ENCODE results near the gene MCIDAS. TPM values are rescaled to one million over a fixed set of nuclear protein-coding genes. Genes with fewer than 3 reads are reported as not detected.

The MCIDAS gene
- total and polyA plus RNA-seq, 2 of the 13 experiments (the other 11 are each of a cell fraction or from before 2014, with no cell fraction given), result not detected

DNA sequence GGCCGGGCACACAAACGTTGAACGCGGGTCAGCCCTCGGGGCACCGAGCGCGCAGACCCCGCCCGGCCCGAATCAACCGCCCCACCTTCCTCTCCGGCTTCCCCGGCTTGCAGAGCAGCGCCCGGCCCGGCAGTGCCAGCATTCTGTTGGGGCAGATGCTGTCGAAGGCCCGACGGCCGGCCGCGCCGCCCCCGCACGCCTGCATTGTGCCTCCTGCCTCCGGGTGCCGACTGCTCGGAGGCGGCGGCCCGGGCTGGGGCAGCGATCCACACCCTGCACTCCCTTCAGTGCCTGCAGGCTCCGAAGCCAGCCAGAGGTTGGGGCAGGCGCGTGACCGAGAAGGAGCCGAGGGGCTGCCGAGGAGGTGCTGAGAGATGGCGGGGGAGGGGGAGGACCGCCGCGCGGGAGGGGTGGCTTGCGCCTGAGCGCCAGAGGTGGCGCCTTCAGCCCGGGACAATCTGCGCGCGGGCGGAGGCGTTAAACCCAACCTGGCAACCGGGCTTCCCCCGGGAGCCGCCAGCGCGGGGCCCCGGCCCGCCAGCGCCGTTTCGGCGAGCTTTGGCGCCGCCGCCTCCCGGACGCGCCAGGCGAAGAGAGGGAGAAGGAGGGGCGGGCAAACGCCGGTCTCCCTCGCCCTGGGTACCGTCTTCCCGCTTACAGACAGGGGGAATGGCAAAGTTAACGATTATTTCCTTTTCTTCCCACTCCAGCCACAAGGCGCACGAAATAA, at the start of gene MCIDAS (continued):
- TF ChIP-seq LCORL (IDR thresholded peaks at IDR 0.05) (no peak), LCORL (CRISPR knock-in tag; IDR thresholded peaks at IDR 0.05) (0 out of 2 replicates have a peak, but pooled peaks have one; percentile 8), GABPB1 (CRISPR knock-in tag; IDR thresholded peaks at IDR 0.05) (no peak; the same call in 1 of the 2 replicates), ZNF484 (CRISPR knock-in tag; IDR thresholded peaks at IDR 0.05; ENCODE audit: borderline replicate concordance, low read depth) (no peak), TP53 (CRISPR knock-in tag; conservative IDR thresholded peaks at IDR 0.05) (no peak), ZNF746 (CRISPR knock-in tag; IDR thresholded peaks at IDR 0.05) (no peak), ZNF234 (CRISPR knock-in tag; conservative IDR thresholded peaks at IDR 0.05) (no peak), TMF1 (CRISPR knock-in tag; IDR thresholded peaks at IDR 0.05; ENCODE audit: low read depth) (peak; percentile 10; the same call in 1 of the 2 replicates), ZNF710 (CRISPR knock-in tag; IDR thresholded peaks at IDR 0.05; ENCODE audit: borderline replicate concordance) (0 out of 2 replicates have a peak, but pooled peaks have one; percentile 28), ZNF331 (CRISPR knock-in tag; IDR thresholded peaks at IDR 0.05) (0 out of 2 replicates have a peak, but pooled peaks have one; percentile 9), ONECUT2 (CRISPR knock-in tag; IDR thresholded peaks at IDR 0.05) (no peak), SMC3 (IDR thresholded peaks at IDR 0.05; ENCODE audit: low read length) (no peak), ZNF616 (CRISPR knock-in tag; IDR thresholded peaks at IDR 0.05; ENCODE audit: low read depth) (0 out of 2 replicates have a peak, but pooled peaks have one; percentile 8), TBX2 (CRISPR knock-in tag; IDR thresholded peaks at IDR 0.05; ENCODE audit: borderline replicate concordance) (peak; percentile 12; the same call in 1 of the 2 replicates), AHR (CRISPR knock-in tag; IDR thresholded peaks at IDR 0.05) (no peak), HOXA5 (CRISPR knock-in tag; IDR thresholded peaks at IDR 0.05) (no peak)
- TF ChIP-seq, protein P1, sequence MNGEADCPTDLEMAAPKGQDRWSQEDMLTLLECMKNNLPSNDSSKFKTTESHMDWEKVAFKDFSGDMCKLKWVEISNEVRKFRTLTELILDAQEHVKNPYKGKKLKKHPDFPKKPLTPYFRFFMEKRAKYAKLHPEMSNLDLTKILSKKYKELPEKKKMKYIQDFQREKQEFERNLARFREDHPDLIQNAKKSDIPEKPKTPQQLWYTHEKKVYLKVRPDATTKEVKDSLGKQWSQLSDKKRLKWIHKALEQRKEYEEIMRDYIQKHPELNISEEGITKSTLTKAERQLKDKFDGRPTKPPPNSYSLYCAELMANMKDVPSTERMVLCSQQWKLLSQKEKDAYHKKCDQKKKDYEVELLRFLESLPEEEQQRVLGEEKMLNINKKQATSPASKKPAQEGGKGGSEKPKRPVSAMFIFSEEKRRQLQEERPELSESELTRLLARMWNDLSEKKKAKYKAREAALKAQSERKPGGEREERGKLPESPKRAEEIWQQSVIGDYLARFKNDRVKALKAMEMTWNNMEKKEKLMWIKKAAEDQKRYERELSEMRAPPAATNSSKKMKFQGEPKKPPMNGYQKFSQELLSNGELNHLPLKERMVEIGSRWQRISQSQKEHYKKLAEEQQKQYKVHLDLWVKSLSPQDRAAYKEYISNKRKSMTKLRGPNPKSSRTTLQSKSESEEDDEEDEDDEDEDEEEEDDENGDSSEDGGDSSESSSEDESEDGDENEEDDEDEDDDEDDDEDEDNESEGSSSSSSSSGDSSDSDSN (CRISPR knock-in tag; IDR thresholded peaks at IDR 0.05), result peak; percentile 49; the same call in 1 of the 2 replicates
- TF ChIP-seq, protein P2, sequence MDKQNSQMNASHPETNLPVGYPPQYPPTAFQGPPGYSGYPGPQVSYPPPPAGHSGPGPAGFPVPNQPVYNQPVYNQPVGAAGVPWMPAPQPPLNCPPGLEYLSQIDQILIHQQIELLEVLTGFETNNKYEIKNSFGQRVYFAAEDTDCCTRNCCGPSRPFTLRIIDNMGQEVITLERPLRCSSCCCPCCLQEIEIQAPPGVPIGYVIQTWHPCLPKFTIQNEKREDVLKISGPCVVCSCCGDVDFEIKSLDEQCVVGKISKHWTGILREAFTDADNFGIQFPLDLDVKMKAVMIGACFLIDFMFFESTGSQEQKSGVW (CRISPR knock-in tag; IDR thresholded peaks at IDR 0.05; ENCODE audit: borderline replicate concordance), result no peak
- TF ChIP-seq, protein P3, sequence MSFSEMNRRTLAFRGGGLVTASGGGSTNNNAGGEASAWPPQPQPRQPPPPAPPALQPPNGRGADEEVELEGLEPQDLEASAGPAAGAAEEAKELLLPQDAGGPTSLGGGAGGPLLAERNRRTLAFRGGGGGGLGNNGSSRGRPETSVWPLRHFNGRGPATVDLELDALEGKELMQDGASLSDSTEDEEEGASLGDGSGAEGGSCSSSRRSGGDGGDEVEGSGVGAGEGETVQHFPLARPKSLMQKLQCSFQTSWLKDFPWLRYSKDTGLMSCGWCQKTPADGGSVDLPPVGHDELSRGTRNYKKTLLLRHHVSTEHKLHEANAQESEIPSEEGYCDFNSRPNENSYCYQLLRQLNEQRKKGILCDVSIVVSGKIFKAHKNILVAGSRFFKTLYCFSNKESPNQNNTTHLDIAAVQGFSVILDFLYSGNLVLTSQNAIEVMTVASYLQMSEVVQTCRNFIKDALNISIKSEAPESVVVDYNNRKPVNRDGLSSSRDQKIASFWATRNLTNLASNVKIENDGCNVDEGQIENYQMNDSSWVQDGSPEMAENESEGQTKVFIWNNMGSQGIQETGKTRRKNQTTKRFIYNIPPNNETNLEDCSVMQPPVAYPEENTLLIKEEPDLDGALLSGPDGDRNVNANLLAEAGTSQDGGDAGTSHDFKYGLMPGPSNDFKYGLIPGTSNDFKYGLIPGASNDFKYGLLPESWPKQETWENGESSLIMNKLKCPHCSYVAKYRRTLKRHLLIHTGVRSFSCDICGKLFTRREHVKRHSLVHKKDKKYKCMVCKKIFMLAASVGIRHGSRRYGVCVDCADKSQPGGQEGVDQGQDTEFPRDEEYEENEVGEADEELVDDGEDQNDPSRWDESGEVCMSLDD (CRISPR knock-in tag; IDR thresholded peaks at IDR 0.05; ENCODE audit: borderline replicate concordance), result no peak
